ENCODE data around the gene GTF2A2.
"Not testable (repeated sequence)": the region's sequence is repeated elsewhere in the genome, so short reads cannot be mapped to it uniquely, and the experiment has no call there.

The GTF2A2 gene, protein sequence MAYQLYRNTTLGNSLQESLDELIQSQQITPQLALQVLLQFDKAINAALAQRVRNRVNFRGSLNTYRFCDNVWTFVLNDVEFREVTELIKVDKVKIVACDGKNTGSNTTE

DNA sequence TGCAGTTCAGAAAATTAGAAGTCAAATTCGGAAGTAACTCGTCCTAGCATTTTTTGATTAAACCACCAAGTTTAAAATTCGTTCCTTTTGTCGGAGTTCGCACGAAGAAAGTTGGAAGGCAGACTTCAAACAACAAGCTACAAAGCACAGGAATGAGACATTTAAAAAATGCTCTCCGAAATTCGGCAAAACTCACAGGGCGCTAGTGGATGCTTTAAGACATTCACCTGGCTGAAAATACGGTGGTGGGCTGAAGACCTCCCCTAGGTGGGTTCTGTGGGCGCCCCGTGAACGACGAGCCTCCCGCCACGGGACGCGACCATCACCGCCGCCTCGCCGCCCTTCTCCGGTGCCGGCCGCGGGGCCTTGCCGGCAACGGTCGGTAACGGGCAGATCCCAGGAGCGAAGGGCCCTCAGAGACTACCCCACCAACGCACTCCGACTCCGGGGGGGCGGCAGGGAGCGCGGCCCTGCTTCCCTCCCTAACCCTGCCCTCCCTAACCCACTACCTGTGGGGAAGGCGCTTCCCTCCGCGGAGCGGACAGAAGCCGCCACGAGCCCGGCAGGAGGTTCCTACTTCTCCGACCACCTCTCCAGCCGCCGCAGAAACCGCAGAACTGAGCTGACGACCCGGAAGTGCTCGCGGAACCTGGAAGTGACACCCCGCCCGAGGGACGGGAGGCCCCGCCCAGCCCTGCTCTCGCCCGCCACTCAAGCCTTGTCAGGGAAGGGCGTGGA is at the start of gene GTF2A2:
GTF2A2 (minus strand) TSS at position 619 of the 738 bp plus-strand sequence. CDS start 5,238 bp downstream, outside the sequence.
- peak; percentile 85 for DNase-seq (ENCODE audit: low spot score)
- peak; percentile 88 for FAIRE-seq

DNA sequence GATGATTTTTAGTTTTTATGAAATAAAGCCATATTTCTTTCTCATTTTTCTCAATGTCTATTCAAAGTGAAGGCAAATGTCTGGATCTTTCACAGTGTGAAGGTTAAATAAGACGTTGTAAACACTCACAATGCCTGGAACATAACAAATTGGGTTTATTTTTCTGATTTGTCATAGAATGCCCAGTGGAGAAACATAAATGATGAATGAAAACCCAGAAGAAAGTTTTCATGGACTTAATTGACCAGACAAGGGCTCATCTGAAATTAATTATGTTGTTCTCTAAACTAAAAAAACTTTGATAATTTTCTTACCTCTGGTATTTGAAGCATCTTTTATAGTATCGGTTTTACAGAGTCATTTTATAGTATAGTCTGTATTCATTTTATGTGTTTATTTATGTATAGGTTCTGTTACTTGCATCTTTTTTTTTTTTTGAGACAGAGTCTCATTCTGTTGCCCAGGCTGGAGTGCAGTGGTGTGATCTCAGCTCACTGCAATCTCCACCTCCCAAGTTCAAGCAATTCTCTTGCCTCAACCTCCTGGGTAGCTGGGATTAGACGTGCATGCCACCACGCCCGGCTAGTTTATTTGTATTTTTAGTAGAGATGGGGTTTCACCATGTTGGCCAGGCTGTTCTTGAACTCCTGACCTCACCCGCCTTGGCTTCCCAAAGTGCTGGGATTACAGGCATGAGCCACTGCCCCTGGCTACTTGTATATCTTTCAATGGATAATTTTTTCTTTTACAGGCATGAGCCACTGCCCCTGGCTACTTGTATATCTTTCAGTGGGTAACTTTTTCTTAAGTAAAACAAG is 46.9 kb upstream of the GTF2A2 start:
- FAIRE-seq, result no peak

DNA sequence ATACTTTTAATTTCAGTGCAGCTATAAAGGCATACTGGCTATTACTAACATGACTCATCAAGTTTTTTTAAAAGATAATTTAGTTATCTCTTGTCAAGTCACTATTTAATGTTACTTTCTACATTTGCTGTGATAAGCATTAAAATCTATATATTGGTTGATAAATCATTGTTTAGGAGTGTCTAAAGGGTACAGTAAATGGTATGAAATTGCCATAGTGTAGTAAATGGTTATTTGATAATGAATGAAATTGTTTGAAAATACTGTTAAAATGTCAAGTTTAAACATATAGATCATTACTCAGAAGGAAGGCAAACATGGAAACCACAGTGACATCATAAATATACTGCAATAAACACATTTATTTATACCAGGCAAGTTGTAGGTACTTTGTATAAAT is 45.0 kb upstream of the GTF2A2 start:
- DNase-seq (ENCODE audit: low spot score), result no peak
- no peak for FAIRE-seq

More for the DNA sequence above, 46.9 kb upstream of the GTF2A2 start:
- DNase-seq (ENCODE audit: low spot score), result no peak

DNA sequence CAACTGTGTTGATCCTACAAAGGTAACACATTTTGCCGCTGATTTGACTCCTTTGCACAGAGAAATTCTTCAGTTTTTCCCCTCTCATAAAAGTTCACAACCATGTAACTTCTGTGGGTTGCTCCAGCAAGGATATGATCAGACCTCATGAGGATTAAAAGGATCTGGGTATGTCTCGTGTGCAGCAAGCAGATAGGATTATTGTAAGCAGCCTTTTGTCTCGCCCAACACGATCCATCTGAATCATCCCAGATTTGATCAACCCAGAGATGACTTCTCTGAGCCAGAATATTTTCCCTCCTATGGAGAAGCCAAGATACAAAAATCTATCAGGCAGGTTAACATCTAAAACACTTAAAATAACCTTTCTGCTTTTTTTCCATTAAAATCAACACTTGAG is 44.6 kb upstream of the GTF2A2 start:
- DNase-seq (ENCODE audit: low spot score) (no peak), FAIRE-seq (no peak)

DNA sequence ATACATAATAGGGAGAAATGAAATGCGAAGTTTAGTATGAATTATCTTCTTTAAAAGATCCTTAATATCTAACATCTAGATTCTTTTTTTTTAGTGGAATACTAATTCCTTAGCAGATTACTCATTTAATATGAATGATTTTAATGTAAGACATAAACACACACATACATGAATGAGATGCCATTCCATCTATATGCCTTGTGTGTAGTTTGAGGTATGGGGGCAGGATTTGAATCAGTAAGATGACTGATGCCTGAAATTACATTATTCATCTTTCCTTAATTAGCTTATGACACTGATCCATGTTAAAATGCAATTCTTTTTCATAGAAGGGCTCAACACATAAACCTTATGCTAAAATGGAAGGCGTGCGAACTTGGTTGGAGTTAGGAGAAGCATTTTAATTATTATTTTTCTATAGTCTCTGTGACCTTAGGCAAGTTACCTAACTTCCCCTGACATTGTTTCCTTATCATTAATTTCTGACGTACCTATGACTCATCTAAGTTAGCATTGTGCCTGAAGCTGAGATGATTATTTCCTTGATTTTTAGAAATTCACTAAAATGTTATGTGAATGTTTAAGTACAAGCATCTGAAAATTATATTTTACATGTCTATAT is 42.6 kb upstream of the GTF2A2 start:
- no peak for DNase-seq (ENCODE audit: low spot score)
- FAIRE-seq, result no peak

DNA sequence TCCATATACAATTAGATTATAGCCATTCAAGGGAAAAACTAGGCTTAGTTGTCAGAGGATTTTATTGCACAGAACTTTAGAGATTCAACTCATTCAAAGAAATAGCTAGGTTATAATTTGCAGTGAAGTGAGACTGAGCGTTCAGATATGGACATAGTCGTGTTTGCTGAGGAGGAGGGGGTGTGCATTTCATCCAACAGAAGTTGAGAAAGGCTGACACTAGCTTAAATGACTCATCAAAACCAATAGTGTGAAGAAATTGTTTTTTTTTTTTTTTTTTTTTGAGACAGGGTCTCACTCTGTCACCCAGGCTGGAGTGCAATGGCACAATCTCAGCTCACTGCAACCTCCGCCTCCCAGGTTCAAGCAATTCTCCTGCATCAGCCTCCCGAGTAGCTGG is 40.8 kb upstream of the GTF2A2 start:
- not testable (repeated sequence) for DNase-seq (ENCODE audit: low spot score); FAIRE-seq

DNA sequence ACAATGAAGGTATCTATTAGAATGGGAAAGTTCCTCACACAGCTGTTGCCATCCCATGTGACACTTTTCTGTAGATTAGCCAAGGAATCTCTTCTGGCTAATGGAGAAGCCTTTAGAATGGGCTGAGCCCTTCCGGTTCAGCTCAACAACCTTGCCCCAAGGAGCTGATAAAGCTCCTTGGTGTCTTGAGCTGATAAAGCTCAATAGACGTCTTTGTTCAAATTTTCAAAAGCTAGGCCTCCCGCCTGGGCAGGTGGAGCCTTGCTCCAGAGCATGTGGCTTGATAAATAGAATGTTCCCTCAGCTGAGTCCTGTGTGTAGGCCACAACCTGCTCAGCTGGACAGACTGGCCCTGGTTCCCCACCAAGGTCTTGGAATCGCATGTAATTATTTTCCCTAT is 39.0 kb upstream of the GTF2A2 start:
- no peak for FAIRE-seq
- DNase-seq (ENCODE audit: low spot score), result no peak

DNA sequence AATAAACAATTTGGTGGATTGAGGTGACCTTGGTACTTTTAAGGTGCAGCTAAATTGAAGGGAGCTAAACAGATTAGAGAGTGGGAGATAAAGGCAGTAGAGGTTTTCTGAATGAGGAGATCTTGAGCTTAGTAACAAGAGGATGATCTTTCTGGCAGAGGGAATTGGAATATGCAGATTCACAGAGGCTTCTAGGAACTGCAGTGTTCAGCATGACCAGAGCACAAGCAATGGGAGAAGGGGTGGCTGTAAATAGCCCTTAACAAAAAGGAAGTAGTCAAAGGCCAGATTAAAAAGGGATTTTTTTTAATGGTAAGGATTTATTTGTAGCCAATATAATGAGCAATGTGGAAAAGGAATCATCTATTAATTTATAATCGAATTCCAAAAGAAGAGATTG is 37.5 kb upstream of the GTF2A2 start:
- DNase-seq (ENCODE audit: low spot score) (no peak), FAIRE-seq (no peak)

DNA sequence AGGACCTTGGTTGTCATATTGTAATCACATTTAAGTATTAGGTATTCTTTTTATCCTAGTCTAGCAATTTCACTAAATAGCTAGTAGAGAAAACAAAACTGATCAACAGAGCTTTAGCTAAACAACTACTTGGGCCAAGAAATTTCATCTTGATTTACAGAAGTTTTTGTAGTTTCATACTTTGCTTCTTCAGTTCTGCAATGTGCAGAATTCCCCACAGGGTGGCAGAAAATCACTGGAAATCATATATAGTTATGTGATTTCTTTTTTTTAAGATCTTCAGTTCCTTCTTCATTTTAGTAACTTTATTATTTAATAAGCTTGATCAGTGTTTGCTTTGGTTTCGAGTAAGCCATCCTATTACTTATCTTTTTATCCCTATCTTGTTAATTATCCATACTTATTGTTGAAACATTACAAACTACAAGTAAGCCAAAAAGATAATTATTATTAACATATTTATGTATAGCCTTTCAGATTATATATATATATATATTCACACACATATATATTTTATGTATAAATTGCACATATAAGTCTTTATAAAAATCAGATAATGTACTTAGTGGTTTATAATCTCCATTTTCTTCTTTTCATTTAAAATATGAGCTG is 34.0 kb upstream of the GTF2A2 start:
- FAIRE-seq, result peak; percentile 67
- DNase-seq (ENCODE audit: low spot score), result no peak

DNA sequence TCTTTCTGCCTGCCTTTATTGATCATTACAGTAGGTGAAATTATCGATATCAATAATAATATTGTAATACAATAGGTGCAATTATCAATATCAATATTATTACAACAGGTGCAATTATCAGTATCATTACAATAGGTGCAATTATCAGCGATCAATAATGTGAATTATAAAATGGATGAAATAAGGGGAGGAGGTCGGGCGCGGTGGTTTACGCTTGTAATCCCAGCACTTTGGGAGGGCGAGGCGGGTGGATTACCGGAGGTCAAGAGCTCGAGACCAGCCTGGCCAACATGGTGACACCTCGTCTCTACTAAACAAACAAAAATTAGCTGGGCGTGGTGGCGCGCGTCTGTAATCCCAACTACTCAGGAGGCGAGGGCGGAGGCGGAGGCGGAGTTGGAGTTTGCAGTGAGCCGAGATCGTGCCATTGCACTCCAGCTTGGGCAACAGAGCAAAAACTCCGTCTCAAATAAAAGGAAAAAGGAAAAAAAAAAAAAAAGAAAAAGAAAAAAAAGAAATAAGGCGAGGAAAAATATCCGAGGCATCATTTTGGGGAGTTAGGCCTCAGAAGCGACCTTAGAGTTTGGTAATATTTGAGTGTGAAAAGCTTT is 32.4 kb upstream of the GTF2A2 start:
- FAIRE-seq (no peak), DNase-seq (ENCODE audit: low spot score) (no peak)

DNA sequence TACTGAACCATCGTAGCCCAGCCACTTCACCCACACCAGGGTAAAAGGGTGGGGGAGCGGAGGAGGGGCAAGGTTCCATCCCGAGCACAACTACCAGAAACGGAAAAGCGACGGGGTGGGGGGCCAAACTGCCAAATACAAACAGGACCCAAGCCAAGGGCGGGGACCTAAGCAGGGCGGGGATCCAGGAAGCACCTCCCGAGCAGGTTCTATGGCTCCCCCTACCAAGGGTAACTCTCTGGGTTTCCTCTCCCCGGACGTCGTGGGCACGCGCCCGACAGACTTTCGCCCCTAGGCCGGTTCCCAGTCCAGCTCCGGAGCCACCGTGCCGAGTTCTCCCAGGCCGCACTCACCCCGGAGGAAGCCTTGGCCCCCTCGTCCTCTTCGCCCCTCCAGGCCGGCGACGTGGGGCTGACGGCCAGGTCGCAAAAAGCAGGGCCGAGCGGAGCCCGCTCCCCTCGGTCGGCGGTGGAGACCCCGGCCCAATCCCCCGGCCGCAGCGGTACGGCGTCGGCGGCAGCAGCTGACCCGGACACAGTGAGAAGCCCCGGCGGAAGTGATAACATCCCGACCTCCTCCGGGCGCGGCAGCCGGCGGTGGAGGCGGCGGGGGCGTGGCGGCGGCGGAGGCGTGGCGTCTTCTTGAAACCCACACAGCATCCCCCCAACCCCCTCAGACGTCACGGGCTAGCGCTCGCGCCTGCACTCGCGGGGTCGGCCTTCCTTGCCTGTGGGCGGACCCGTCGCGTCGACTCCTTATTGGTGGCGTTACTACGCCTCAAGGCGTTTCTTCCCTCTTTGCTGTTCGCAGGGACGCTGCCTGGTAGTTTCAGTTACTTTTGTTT is 31.7 kb upstream of the GTF2A2 start, which contains the start of gene BNIP2:
BNIP2 (minus strand) TSS at position 539 of the 844 bp plus-strand sequence. CDS start 6,863 bp downstream, outside the sequence.
- peak; percentile 51 for FAIRE-seq

DNA sequence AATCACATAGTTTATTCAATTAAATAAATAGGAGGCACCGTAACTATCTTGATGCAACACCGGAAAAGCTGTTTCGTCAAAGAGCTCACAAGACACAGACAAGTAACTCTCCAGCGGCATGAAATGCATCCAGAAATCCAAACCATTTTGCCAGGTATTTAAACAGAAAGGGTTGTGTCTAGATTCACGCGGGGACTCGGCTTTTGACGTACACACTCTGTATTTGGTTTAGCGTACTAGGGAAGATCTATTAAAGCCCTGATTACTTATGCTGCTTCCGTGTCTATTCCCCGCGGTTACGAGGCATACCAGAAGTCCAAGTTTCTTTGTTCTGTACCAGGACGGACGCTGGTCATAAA is 31.1 kb upstream of the GTF2A2 start:
- FAIRE-seq, result no peak

More for the DNA sequence above, 31.7 kb upstream of the GTF2A2 start, which contains the start of gene BNIP2:
- peak; percentile 88 for DNase-seq (ENCODE audit: low spot score)

DNA sequence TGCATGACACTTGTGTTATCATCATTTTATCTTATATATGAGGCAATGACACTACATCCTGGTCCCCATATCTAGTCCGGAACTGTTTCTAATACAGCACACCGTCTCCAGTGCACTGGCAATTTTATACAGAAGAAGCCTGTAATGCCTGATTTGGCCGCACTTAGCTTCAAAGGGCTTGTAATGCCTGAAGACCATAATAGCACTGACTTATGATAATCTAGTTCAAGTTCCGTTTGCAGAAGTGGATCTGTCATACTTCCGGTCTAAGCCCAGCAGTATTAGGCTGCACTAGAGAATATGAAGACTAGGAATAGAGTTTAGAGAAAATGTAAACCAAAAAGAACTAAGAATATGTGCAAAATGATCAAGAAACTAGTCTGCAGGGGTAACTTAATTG is 30.5 kb upstream of the GTF2A2 start:
- DNase-seq (ENCODE audit: low spot score) (no peak), FAIRE-seq (no peak)

More for the DNA sequence above, 31.1 kb upstream of the GTF2A2 start:
- peak; percentile 25 for DNase-seq (ENCODE audit: low spot score)

DNA sequence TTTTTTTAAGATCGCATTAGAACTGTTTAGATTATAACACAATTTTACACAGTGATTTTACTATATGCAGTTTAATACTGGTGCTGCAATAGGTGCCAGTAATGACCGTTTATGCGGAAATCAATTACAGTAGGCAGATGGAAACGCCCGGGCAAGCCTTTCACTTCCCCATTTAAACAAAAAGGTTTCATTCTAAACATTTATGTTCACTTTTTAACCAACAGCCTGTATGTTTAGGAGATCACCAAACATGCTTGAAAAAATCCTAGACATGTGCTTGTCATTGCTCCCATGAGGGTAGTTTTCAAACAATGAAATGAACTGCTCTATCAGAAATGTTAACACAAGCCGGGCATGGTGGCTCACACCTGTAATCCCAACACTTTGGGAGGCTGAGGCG is 29.1 kb upstream of the GTF2A2 start:
- no peak for DNase-seq (ENCODE audit: low spot score)
- FAIRE-seq, result no peak

DNA sequence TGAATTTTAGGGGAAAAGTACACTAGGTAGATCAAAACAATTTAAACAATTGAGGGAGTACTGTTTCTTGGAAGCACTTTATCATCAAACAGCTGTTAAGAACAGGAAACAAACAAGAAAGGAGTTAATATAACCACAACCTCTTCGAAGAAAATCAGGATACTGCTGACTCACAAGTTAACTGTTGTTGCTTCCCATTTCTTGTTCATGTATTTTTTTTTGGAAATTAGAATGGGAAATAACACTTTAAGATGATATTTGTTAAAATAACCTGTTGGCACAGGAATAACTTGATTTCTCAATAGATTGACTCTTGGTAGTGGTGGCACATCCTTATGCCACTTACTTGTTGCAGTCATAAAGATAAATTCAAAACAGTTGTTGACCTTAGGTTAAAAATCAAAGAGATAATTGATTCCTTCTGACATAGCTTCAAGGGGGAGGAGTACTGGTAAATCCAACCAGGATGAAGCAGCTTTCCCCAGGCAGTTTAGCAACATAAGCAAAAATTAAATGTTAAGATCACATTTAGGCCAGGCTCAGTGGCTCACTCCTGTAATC is 28.5 kb upstream of the GTF2A2 start:
- FAIRE-seq, result no peak
- no peak for DNase-seq (ENCODE audit: low spot score)

DNA sequence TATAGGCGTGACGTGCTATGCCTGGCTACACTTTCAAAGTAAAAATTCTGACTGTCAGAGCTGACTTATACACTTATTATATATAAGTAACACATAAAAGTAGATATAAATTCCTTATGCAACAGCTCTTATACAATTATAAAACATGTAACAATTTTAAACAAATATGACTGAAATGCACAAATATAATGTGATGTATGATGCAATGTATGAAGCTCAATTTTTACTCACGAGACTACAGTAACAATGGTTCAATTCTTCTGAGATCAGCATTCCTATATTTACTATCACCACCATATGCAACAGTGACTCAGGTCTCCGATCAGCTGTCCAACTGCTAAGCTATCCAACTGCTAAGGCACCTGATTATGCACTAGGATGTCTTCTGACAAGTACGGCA is 23.6 kb upstream of the GTF2A2 start:
- FAIRE-seq (no peak), DNase-seq (ENCODE audit: low spot score) (no peak)

DNA sequence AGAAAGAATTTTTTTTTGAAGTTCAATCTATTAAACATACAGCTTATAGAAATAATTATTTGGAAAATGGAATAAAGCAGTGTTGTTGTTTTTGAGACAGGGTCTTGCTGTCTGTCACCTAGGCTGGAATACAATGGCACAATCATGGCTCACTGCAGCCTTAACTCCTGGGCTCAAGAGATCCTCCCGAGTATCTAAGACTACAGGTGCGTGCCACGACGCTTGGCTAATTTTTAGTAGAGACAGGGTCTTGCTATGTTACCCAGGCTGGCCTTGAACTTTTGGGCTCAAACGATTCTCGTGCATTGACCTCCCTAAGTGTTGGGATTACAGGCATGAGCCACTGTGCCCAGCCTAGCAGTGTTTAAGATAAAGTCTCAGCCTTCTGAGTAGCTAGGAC is 23.0 kb upstream of the GTF2A2 start:
- no peak for FAIRE-seq
- DNase-seq (ENCODE audit: low spot score), result no peak

DNA sequence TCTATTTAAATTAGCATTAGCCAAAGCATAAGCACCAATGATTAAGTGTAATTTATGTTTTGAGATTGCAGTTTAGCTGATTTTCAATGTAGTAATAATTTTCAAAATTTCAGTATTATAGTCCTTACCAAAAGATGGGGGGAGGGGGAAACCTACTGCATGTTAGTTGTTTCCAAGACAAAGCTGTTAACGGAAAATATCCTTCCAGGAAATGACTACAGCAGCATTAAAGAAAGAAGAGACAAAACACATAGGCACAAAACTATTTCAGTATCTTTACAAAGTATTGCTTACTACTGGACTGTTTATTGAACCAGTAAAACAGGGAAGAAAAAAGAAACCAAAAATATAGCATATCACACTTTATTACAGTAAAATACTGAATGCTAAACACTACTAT is 21.3 kb upstream of the GTF2A2 start:
- FAIRE-seq, result no peak

DNA sequence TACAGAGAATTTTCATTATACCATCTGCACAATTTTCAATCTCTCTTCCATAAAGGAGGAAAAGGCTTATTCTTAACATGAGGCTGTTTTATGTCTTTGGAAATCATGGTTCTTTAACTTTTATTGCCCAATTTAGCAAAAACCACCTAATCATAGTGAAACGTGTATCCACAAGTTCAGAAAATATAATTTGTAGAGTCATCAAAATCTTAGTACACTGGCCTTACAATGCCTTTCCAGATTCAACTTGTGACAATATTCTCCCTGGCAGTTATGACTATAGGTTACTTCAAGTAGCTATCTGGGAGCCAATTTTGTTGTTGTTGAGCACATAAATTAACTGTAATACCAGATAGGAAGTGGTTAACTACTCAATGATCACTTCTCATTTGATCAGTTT is 20.9 kb upstream of the GTF2A2 start:
- DNase-seq (ENCODE audit: low spot score) (no peak), FAIRE-seq (no peak)

More for the DNA sequence above, 21.3 kb upstream of the GTF2A2 start:
- no peak for DNase-seq (ENCODE audit: low spot score)

DNA sequence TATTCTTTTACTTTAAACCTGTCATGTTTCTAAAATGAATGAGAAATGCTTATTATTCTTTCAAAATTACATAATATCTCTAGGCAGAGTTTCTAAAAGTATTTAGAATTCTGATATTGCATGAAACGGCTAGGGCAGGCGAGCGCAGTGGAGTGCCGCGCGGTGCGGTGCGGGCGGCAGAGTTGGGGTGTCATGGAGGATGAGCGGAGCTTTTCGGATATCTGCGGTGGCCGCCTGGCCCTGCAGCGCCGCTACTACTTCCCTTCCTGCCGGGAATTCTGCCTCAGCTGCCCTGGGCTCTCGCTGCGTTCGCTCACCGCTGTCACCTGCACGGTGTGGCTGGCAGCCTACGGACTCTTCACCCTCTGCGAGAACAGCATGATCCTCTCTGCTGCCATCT is 19.2 kb upstream of the GTF2A2 start:
- no peak for DNase-seq (ENCODE audit: low spot score)
- FAIRE-seq, result no peak
